B cell (primary cell): ENCODE results near the gene ACIN1. TPM values are rescaled to one million over a fixed set of nuclear protein-coding genes. Genes with fewer than 3 reads are reported as not detected.

Source experiments
- ATAC-seq: fragments of 200-7000 bp; cut with Tn5 transposase; one replicate; pipeline ENCODE4 v1.10.0; 2021; ENCODE audit warnings: low read depth, mild to moderate bottlenecking, moderate number of reproducible peaks, moderate library complexity
- CTCF ChIA-PET: fragments of 350-600 bp; sonication (Branson Sonifier 250); formaldehyde crosslinking; loops from one replicate; lab custom pipeline; 2021; ENCODE audit warnings: antibody characterized with exemption, inconsistent platforms; lab: Charles Lee
- POLR2A ChIA-PET: fragments of 350-600 bp; sonication (Branson Sonifier 250); formaldehyde crosslinking; loops from one replicate; lab custom pipeline; 2021; ENCODE audit warnings: antibody characterized with exemption; lab: Charles Lee
- DNase-seq: peaks from one replicate; pipeline ENCODE4 v3.0.0; 2013
- H2AFZ ChIP-seq: 2 replicates; pipeline ENCODE4 v1.6.1; 2012; ENCODE audit warnings: mild to moderate bottlenecking, low read depth, low read length; ENCODE audit not compliant: insufficient read depth, poor library complexity, severe bottlenecking
- H3K27ac ChIP-seq, 2 donors: 1 replicate in 1 of 2; 2 replicates in 1 of 2; pipeline ENCODE4 v1.5.1; 2012 to 2013; ENCODE audit warnings: low read length in 2 of 2, mild to moderate bottlenecking in 2 of 2, moderate library complexity in 1 of 2
- H3K27me3 ChIP-seq, 4 experiments: fragments of 200-600 bp in 1 of 4; sonication (generic) in 1 of 4; replicated peaks in 1 of 4; 1 replicate in 2 of 4; 2 replicates in 2 of 4; pipeline versions ENCODE4 v1.6.1 to v1.7.0; 2013 to 2016; ENCODE audit warnings: low read length in 3 of 4, mild to moderate bottlenecking in 2 of 4, mixed read lengths in 1 of 4, moderate library complexity in 1 of 4; ENCODE audit not compliant: insufficient read depth in 4 of 4, control insufficient read depth in 3 of 4; ENCODE audit errors: control extremely low read depth in 1 of 4
- H3K36me3 ChIP-seq, 2 experiments: replicated peaks in 1 of 2; 1 replicate in 1 of 2; 2 replicates in 1 of 2; pipeline versions ENCODE4 v1.6.1 to v1.7.1; 2013; ENCODE audit warnings: low read length in 1 of 2; ENCODE audit not compliant: insufficient read depth in 2 of 2, control insufficient read depth in 1 of 2; ENCODE audit errors: control extremely low read depth in 1 of 2, extremely low read depth in 1 of 2
- H3K4me1 ChIP-seq, 2 donors: fragments of 200-600 bp in 1 of 2; sonication (generic) in 1 of 2; 1 replicate in 1 of 2; 2 replicates in 1 of 2; pipeline versions ENCODE4 v1.5.1 to v1.6.1; 2013 to 2017; ENCODE audit warnings: low read length in 2 of 2; ENCODE audit not compliant: control insufficient read depth in 2 of 2, insufficient read depth in 2 of 2
- H3K4me2 ChIP-seq: replicated peaks from 2 replicates; pipeline ENCODE3; 2012; ENCODE audit warnings: mild to moderate bottlenecking, low read depth, low read length; ENCODE audit not compliant: poor library complexity, severe bottlenecking
- H3K4me3 ChIP-seq, 5 experiments: fragments of 200-600 bp in 1 of 5; sonication (generic) in 1 of 5; 1 replicate in 3 of 5; 2 replicates in 2 of 5; pipeline versions ENCODE4 v1.5.1 to v1.7.0; 2011 to 2016; ENCODE audit warnings: low read length in 4 of 5, mild to moderate bottlenecking in 4 of 5, low read depth in 2 of 5, control low read depth in 1 of 5, moderate library complexity in 1 of 5; ENCODE audit not compliant: insufficient read depth in 1 of 5; ENCODE audit errors: control extremely low read depth in 1 of 5, extremely low read depth in 1 of 5
- H3K79me2 ChIP-seq: fragments of 200-600 bp; sonication (generic); one replicate; pipeline ENCODE4 v1.6.0; 2016; ENCODE audit warnings: low read length; ENCODE audit not compliant: control insufficient read depth, insufficient read depth
- H3K9ac ChIP-seq: fragments of 200-600 bp; sonication (generic); 2 replicates; pipeline ENCODE4 v1.6.1; 2017; ENCODE audit warnings: mild to moderate bottlenecking, low read length, moderate library complexity
- H3K9me3 ChIP-seq, 3 donors: one replicate each; pipeline versions ENCODE4 v1.6.1 to v1.7.1; 2013; ENCODE audit warnings: low read length in 2 of 3; ENCODE audit not compliant: control insufficient read depth in 2 of 3, insufficient read depth in 1 of 3; ENCODE audit errors: control extremely low read depth in 1 of 3
- H4K20me1 ChIP-seq: 2 replicates; pipeline ENCODE4 v1.6.0; 2012; ENCODE audit warnings: mild to moderate bottlenecking, low read length; ENCODE audit not compliant: insufficient read depth, control insufficient read depth, poor library complexity, severe bottlenecking
- H3K27ac Mint-ChIP-seq: one replicate; pipeline ENCODE4 v1.8.0; 2021; ENCODE audit warnings: mixed read lengths
- H3K27me3 Mint-ChIP-seq: one replicate; pipeline ENCODE4 v1.8.0; 2021; ENCODE audit warnings: mixed read lengths
- H3K4me1 Mint-ChIP-seq: one replicate; pipeline ENCODE4 v1.8.0; 2021; ENCODE audit warnings: mixed read lengths
- H3K4me3 Mint-ChIP-seq: one replicate; pipeline ENCODE4 v1.8.0; 2021; ENCODE audit warnings: mixed read lengths
- H3K9me3 Mint-ChIP-seq: one replicate; pipeline ENCODE4 v1.8.0; 2022; ENCODE audit warnings: mixed read lengths; ENCODE audit not compliant: insufficient read depth
- EZH2 ChIP-seq: IDR thresholded peaks from 2 replicates; pipeline ENCODE4 v1.6.1; 2012; ENCODE audit warnings: borderline replicate concordance, low read depth, mild to moderate bottlenecking, moderate library complexity, low read length; ENCODE audit not compliant: insufficient read depth, poor library complexity, severe bottlenecking
- WGBS: methylation state at CpG from one replicate; pipeline ENCODE4 v1.1.5; 2013; ENCODE audit warnings: missing lambda C conversion rate; ENCODE audit not compliant: insufficient coverage; 5-methylcytosine and 5-hydroxymethylcytosine counted together
- intact Hi-C: fragments of 100-400 bp; cut with micrococcal nuclease; formaldehyde crosslinking; loops from one replicate; pipeline ENCODE4 v1.10.0; 2022
- polyA plus RNA-seq: library from polyadenylated mRNA; depleted of rRNA; stranded (reverse); fragments of >200 nt; gene quantifications from 2 replicates; pipeline ENCODE4 v1.2.3, GENCODE V29; 2012
- total RNA-seq, 2 donors: library from RNA; stranded (reverse); fragments of 120-200 nt in 1 of 2; gene quantifications; 1 replicate in 1 of 2; 2 replicates in 1 of 2; pipeline versions ENCODE4 v1.2.3 to v1.2.4, GENCODE V29; 2013 to 2022
- TF ChIP-seq, protein P1 (sequence below): fragments of 200-600 bp; IDR thresholded peaks from one replicate; pipeline ENCODE4 v1.8.0; 2022; ENCODE audit warnings: antibody characterized with exemption, mild to moderate bottlenecking

The ACIN1 gene
- total and polyA plus RNA-seq, 2 donors (not counting 1 experiment from before 2014, with no cell fraction given) = 178 to 359 TPM

DNA sequence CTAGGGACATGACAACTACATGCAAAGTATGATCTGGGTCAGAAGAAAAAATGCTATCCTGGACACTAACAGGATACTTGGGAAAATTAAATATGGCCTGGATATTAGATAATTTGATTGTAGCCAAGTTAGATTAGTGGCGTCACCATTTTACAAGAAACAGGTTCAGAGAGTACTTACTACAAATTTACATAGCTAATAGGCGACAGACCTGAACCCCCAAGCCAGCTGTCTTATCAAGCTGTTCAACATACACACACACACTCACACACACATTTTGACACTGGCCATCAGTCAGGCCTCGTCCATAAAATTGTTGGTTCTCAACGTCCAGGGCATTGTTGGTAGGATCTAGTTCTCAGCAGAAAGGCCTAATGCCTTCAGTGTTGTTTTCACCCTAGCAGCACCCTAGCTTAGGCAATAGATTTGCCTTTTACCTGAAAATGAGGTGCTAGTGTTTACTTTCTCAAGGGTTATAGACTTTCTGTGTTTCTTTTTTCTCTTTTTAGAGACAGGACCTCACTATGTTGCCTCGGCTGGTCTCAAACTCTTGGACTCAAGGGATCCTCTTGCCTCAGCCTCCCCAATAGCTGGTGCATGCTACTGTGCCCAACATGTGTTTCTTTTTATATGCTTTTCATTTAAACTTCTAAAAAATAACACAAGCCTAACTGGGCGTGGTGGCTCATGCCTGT lies 81.7 kb downstream of the ACIN1 start:
- Histone ChIP-seq H3K9me3 (no peaks in the 10 kb centered on the region), H4K20me1 (no peaks in the 10 kb centered on the region), H2AFZ (no peak overlapping the region), H3K4me2 (no peak overlapping the region), H3K9ac (no peak overlapping the region), H3K27me3 (no peaks in the 10 kb centered on the region), H3K4me3 (no peak overlapping the region), H3K36me3 (no peaks in the 10 kb centered on the region), H3K4me1 (peaks cover 10 to 18% of the 10 kb centered on the region in 2 donors), H3K79me2 (no peaks in the 10 kb centered on the region), H3K27ac (no peak overlapping the region)
- ATAC-seq (no peak), DNase-seq (no peak)
- POLR2A ChIA-PET = interaction anchor here (0.6 kb wide), 1 partner anchor 11 kb away, joined by 12 read pairs; no protein-coding TSS in a partner anchor
- H3K27me3 Mint-ChIP-seq = no peaks in the 10 kb centered on the region
- intact Hi-C loops = no loop called here
- no peaks in the 10 kb centered on the region for H3K9me3 Mint-ChIP-seq
- WGBS = 93% methylated on average over 4 of the region's 6 CpGs
- TF ChIP-seq, protein P1, sequence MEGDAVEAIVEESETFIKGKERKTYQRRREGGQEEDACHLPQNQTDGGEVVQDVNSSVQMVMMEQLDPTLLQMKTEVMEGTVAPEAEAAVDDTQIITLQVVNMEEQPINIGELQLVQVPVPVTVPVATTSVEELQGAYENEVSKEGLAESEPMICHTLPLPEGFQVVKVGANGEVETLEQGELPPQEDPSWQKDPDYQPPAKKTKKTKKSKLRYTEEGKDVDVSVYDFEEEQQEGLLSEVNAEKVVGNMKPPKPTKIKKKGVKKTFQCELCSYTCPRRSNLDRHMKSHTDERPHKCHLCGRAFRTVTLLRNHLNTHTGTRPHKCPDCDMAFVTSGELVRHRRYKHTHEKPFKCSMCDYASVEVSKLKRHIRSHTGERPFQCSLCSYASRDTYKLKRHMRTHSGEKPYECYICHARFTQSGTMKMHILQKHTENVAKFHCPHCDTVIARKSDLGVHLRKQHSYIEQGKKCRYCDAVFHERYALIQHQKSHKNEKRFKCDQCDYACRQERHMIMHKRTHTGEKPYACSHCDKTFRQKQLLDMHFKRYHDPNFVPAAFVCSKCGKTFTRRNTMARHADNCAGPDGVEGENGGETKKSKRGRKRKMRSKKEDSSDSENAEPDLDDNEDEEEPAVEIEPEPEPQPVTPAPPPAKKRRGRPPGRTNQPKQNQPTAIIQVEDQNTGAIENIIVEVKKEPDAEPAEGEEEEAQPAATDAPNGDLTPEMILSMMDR = no peak
- no peak for TF ChIP-seq EZH2
- no peak overlapping the region for H3K4me3 Mint-ChIP-seq
- H3K4me1 Mint-ChIP-seq = peaks cover 21% of the 10 kb centered on the region
- no peak overlapping the region for H3K27ac Mint-ChIP-seq
- CTCF ChIA-PET = interaction anchor here (0.9 to 3.6 kb wide), 7 partner anchors 9 to 56 kb away, joined by 3 to 12 read pairs (median 4); partner anchors contain the start of genes AJUBA and CDH24
